NCI-H1436 (cell line): ENCODE measurements around the gene RAX.
A peak's percentile ranks its signal among the peaks of the same experiment; 100 is the strongest.

ENCODE experiments used
- DNase-seq: peaks from one replicate; lab custom pipeline; 2025; lab: John Stamatoyannopoulos, UW

RAX gene

GRCh38 chr18:59246796-59247195, 26.5 kb downstream of the RAX start:
- DNase-seq, result no peak

GRCh38 chr18:59242906-59243305, 30.3 kb downstream of the RAX start:
- no peak for DNase-seq

GRCh38 chr18:59239642-59240041, 33.6 kb downstream of the RAX start:
- no peak for DNase-seq

- peak; percentile 47 for DNase-seq
Observed at GRCh38 chr18:59238385-59238784, 34.9 kb downstream of the RAX start.

- no peak for DNase-seq
Observed at GRCh38 chr18:59233017-59233410, 40.2 kb downstream of the RAX start.

- DNase-seq, result peak; percentile 28
Observed at GRCh38 chr18:59232309-59233016, 40.8 kb downstream of the RAX start.

GRCh38 chr18:59231877-59232276, 41.4 kb downstream of the RAX start:
- DNase-seq, result no peak

- no peak for DNase-seq
Observed at GRCh38 chr18:59231114-59231513, 42.1 kb downstream of the RAX start.

GRCh38 chr18:59229701-59230443, 43.4 kb downstream of the RAX start:
- no peak for DNase-seq

- no peak for DNase-seq
Observed at GRCh38 chr18:59229191-59229590, 44.1 kb downstream of the RAX start.

- no peak for DNase-seq
Observed at GRCh38 chr18:59228351-59228750, 44.9 kb downstream of the RAX start.

- DNase-seq, result no peak
Observed at GRCh38 chr18:59222341-59222740, 50.9 kb downstream of the RAX start.

GRCh38 chr18:59220784-59221765, 52.2 kb downstream of the RAX start:
- DNase-seq, result no peak

- DNase-seq, result no peak
Observed at GRCh38 chr18:59220164-59220783, 53.0 kb downstream of the RAX start.

GRCh38 chr18:59219672-59220163, 53.5 kb downstream of the RAX start, which contains the start of gene GRP:
GRP (plus strand) TSS chr18:59220158; CDS start chr18:59220266, 108 bp downstream.
- no peak for DNase-seq

GRCh38 chr18:59218018-59218417, 55.2 kb downstream of the RAX start:
- no peak for DNase-seq
